Tibial artery (tissue), 4 donors: ENCODE data around the gene TMCO4.

Experiments used
- DNase-seq, 2 donors: peaks; one replicate each; pipeline ENCODE4 v3.0.0-alpha.2; 2019
- H3K27ac ChIP-seq, 2 donors: fragments of 200-600 bp; sonication (generic) in 1 of 2; 1 replicate in 1 of 2; 2 replicates in 1 of 2; pipeline ENCODE4 v1.5.1; 2018 to 2019; ENCODE audit warnings: mild to moderate bottlenecking in 1 of 2
- H3K27me3 ChIP-seq, 2 donors: fragments of 200-600 bp; sonication (generic) in 1 of 2; one replicate each; pipeline versions ENCODE4 v1.5.1 to v1.6.0; 2016 to 2019
- H3K36me3 ChIP-seq, 3 donors: fragments of 200-600 bp; sonication (generic) in 2 of 3; one replicate each; pipeline ENCODE4 v1.5.1; 2016 to 2019; ENCODE audit warnings: mild to moderate bottlenecking in 2 of 3
- H3K4me1 ChIP-seq, 4 donors: fragments of 200-600 bp; sonication (generic) in 2 of 4; 1 replicate in 3 of 4; 2 replicates in 1 of 4; pipeline ENCODE4 v1.5.1; 2016 to 2019
- H3K4me3 ChIP-seq, 2 donors: fragments of 200-600 bp; sonication (generic) in 1 of 2; 1 replicate in 1 of 2; 2 replicates in 1 of 2; pipeline ENCODE4 v1.5.1; 2018 to 2019; ENCODE audit warnings: mild to moderate bottlenecking in 2 of 2
- H3K9me3 ChIP-seq, 3 donors: fragments of 200-600 bp; sonication (generic) in 1 of 3; one replicate each; pipeline ENCODE4 v1.5.1; 2016 to 2019
- intact Hi-C: fragments of 100-400 bp; cut with DNase I; formaldehyde crosslinking; loops from one replicate; pipeline ENCODE4 v1.15.0; 2023; ENCODE audit warnings: low total_unique reads
- TF ChIP-seq, protein P1 (sequence below), 2 experiments: fragments of 200-600 bp in 1 of 2; fragments of 450-650 bp in 1 of 2; IDR thresholded peaks; one replicate each; pipeline ENCODE4 v1.5.1; 2017 to 2019; ENCODE audit warnings: antibody characterized with exemption in 2 of 2, mild to moderate bottlenecking in 1 of 2, moderate library complexity in 1 of 2

Gene TMCO4

DNA sequence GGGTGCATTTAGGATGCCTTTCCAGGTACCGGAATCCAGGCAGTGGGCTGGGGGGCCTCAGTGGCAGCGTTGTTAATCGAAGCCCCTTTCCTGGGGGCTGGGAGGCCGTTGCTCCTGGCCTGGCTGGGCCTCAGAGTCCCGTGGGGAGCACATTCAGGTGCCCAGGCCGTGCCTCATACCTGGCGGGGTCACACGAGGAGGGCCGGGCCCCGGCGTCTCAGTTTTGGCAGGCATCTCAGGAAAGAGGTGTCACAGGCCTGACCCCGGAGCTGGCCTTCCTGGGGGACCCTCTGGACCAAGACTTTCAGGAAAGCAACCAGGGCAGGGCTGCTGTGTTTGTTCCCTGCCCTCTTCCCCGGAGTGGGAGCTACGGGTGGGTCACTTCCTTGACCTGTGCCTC lies 151.5 kb downstream of the TMCO4 start:
- Histone ChIP-seq H3K27me3 (no peaks in the 10 kb centered on the region), H3K36me3 (no peaks in the 10 kb centered on the region), H3K9me3 (no peaks in the 10 kb centered on the region), H3K27ac (peak overlapping the region; percentile 48 to 89), H3K4me3 (no peak overlapping the region), H3K4me1 (peaks cover 0 to 73% (median 59%) of the 10 kb centered on the region in 4 donors)
- no peak for DNase-seq
- intact Hi-C loops = loop anchor here (5.0 kb wide), 2 partner anchors 51 to 161 kb away; partner anchors contain the start of gene CAPZB
- TF ChIP-seq, protein P1, sequence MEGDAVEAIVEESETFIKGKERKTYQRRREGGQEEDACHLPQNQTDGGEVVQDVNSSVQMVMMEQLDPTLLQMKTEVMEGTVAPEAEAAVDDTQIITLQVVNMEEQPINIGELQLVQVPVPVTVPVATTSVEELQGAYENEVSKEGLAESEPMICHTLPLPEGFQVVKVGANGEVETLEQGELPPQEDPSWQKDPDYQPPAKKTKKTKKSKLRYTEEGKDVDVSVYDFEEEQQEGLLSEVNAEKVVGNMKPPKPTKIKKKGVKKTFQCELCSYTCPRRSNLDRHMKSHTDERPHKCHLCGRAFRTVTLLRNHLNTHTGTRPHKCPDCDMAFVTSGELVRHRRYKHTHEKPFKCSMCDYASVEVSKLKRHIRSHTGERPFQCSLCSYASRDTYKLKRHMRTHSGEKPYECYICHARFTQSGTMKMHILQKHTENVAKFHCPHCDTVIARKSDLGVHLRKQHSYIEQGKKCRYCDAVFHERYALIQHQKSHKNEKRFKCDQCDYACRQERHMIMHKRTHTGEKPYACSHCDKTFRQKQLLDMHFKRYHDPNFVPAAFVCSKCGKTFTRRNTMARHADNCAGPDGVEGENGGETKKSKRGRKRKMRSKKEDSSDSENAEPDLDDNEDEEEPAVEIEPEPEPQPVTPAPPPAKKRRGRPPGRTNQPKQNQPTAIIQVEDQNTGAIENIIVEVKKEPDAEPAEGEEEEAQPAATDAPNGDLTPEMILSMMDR (IDR thresholded peaks at IDR 0.05) = no peak

DNA sequence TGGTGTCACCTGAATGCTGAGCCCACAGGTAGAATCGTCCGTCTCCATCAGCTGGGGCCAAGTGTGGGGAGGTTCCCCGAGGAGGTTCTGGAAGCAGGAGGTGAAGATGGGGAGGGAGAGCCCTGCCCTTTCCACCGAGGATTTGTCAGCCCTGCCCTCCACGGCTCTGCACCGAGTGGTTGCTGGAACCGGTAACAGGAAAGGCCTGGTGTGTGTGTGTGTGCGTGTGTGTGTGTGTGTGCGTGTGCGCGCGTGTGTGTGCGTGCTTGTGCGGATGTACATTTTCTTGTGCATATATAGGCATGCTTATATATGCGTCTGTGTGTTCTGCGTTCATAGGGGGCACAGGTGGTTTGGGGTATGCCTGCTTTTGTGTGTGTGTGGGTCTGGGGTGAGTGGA lies 152.1 kb downstream of the TMCO4 start:
- intact Hi-C loops = loop anchor here (5.0 kb wide), 2 partner anchors 50 to 160 kb away; partner anchors contain the start of gene CAPZB
- Histone ChIP-seq H3K9me3 (no peaks in the 10 kb centered on the region), H3K27ac (peak overlapping the region in 1 of 2 donors; percentile 89), H3K4me3 (no peak overlapping the region), H3K27me3 (no peaks in the 10 kb centered on the region), H3K36me3 (no peaks in the 10 kb centered on the region), H3K4me1 (peaks cover 0 to 79% (median 62%) of the 10 kb centered on the region in 4 donors)
- no peak for DNase-seq
- TF ChIP-seq, protein P1 (IDR thresholded peaks at IDR 0.05) = no peak

DNA sequence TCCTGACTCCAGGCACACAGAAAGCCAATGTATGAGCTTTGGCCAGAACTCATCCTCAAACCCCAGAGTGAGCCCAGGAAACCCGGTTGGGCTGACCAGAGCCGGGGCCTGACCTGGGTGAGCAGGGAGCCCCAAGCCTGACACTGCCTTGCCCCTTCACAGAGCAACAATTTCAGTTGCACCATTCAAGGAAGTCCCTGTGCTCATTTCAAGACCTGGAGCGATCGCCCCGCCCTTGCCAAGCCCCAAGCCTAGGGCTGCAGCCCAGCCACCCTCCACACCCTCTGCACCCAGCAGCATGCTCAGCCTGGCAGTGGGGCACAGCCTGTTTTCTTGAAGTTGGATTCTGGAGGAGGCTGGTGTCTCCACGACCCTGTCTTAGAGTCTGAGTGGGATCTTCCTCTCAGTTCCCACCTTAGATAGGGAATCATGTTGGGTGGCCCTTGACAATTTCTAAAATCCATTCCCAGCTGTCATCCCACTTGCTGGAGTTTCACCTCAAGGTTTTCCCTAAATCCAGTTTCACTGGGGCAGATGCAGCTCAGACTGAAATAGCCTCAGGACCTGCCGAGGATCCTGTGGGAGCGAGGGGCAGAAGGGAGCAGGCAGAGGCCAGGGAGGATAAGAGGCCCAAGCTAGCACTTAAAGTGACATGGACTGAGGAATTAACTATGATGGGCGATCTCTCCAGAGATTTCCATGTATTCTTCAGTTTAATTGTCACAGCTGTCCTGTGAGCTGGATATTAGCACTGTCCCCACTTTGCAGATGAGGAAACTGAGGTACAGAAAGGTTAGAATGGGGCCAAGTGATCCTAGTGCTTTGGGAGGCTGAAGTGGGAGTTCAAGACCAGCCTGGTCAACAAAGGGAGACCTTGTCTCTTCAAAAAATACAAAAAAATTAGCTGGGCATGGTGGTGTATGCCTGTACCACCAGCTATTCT lies 153.1 kb downstream of the TMCO4 start:
- Histone ChIP-seq H3K4me1 (peaks cover 0 to 72% (median 56%) of the 10 kb centered on the region in 4 donors), H3K9me3 (no peaks in the 10 kb centered on the region), H3K4me3 (peak overlapping the region; percentile 85 to 90), H3K27ac (peak overlapping the region; percentile 89), H3K36me3 (no peaks in the 10 kb centered on the region), H3K27me3 (no peaks in the 10 kb centered on the region)
- DNase-seq = no peak
- TF ChIP-seq, protein P1 (IDR thresholded peaks at IDR 0.05) = no peak
- intact Hi-C loops = loop anchor here (5.0 kb wide), 2 partner anchors 49 to 159 kb away; partner anchors contain the start of gene CAPZB

DNA sequence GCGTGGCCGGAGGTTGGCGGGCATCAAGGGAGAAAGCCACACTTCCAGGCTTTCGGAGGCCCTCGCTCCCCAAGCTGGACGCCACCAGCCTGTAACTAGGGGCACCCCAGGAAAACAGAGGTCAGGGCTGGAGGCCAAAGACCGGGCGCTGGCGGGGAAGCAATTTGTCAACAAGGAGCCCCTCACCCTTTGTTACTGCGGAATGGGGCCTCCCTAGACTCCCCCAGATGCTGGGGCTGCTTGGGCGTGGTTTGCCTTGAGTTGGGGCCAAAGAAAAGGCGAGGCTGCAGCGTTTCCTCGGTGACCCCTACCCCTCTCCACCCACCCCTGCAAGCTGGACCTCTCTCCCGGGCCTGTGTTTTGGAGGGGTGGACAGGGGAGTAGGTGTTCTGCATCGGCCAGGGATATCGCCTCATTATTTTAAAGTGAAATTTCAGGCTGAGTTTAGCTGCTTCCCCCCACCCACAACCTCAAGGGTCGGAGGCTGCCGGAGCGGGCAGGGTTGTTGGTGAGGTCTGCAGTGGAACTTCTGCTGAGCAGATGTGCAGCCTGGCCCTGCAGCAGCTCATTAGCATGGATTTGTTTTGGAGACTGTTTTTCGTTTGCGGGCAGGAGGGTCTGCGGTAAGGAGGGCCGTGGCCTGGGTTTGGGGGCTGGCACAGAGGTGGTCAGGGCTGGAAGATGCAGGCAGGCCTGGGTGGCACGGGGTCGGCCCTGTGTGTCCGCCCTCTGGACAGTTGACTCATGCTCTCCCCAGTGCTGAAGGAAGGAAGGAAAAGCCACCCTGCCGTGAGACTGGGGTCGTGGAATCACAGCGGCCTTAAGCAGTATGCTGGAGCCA lies 154.1 kb downstream of the TMCO4 start:
- Histone ChIP-seq H3K9me3 (no peaks in the 10 kb centered on the region), H3K36me3 (no peaks in the 10 kb centered on the region), H3K4me3 (peak overlapping the region; percentile 85 to 90), H3K4me1 (peaks cover 0 to 63% (median 50%) of the 10 kb centered on the region in 4 donors), H3K27ac (peak overlapping the region; percentile 89), H3K27me3 (no peaks in the 10 kb centered on the region)
- TF ChIP-seq, protein P1 (IDR thresholded peaks at IDR 0.05) = no peak
- DNase-seq = no peak
- intact Hi-C loops = loop anchor here (5.0 kb wide), 2 partner anchors 48 to 158 kb away; partner anchors contain the start of gene CAPZB

- Histone ChIP-seq H3K4me1 (peaks cover 0 to 63% (median 43%) of the 10 kb centered on the region in 4 donors), H3K9me3 (no peaks in the 10 kb centered on the region), H3K4me3 (peak overlapping the region; percentile 85 to 90), H3K27me3 (no peaks in the 10 kb centered on the region), H3K27ac (peak overlapping the region; percentile 89), H3K36me3 (no peaks in the 10 kb centered on the region)
- no peak for DNase-seq
- TF ChIP-seq, protein P1 (IDR thresholded peaks at IDR 0.05) = no peak
- intact Hi-C loops = loop anchor here (5.0 kb wide), 2 partner anchors 48 to 158 kb away; partner anchors contain the start of gene CAPZB
These were observed 154.9 kb downstream of the TMCO4 start for GRCh38 chr1:19644681-19645410.
